ENCODE measurements around the gene LTN1. TPM values are rescaled to one million over a fixed set of nuclear protein-coding genes. Genes with fewer than 3 reads are reported as not detected.

The LTN1 gene
- total RNA-seq, 1 donor from 2014 or later, result 21.9 TPM

DNA sequence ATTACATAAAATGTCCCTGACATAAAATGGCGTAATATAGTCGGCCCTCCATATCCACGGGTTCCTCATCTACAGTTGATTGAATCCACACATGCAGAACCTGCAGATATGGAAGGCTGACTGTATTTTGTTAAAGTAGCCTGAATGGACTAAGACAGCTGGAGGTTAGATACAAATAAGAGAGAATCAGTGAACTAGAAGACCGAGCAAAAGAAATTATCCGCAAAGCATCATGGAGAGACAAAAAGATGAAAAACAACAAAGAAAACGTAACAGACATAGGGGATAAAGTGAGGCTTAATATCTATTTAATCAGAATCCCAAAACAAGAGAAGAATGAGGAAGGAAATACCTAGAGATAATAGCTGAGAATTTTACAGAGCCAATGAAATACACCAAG is 20.3 kb downstream of the LTN1 start:
- Histone ChIP-seq H3K4me3 (no peak overlapping the region), H3K36me3 (peaks cover 0 to 35% of the 10 kb centered on the region in 2 donors), H3K4me1 (no peaks in the 10 kb centered on the region), H3K27me3 (no peaks in the 10 kb centered on the region), H3K9me3 (no peaks in the 10 kb centered on the region), H3K27ac (no peak overlapping the region)
- no peak for TF ChIP-seq POLR2A (IDR thresholded peaks at IDR 0.05)
- DNase-seq (ENCODE audit: extremely low spot score in 2 of 2), result no peak
- intact Hi-C loops (cut with DNase I), result no loop called here

DNA sequence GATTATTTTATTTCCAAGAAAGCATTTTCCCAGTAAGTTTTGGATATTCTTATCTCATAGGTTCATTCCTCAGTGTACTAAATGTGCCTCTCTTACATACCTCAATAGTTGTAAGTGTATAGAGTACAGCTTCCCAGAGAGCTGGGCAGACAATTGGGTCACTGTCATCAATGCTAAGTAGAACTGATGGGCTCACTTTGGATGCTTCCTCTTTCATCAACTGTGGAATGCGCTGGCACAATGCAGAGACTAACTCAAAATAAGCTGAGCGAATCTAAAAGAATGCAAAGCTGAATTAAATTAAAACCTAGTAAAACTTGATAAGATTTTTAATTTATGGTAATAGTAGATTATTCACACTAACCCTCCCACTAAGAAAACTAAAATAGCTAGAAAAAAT is 21.5 kb downstream of the LTN1 start:
- H3K27me3 ChIP-seq, result no peaks in the 10 kb centered on the region
- no peak overlapping the region for H3K4me3 ChIP-seq
- TF ChIP-seq, protein P1, sequence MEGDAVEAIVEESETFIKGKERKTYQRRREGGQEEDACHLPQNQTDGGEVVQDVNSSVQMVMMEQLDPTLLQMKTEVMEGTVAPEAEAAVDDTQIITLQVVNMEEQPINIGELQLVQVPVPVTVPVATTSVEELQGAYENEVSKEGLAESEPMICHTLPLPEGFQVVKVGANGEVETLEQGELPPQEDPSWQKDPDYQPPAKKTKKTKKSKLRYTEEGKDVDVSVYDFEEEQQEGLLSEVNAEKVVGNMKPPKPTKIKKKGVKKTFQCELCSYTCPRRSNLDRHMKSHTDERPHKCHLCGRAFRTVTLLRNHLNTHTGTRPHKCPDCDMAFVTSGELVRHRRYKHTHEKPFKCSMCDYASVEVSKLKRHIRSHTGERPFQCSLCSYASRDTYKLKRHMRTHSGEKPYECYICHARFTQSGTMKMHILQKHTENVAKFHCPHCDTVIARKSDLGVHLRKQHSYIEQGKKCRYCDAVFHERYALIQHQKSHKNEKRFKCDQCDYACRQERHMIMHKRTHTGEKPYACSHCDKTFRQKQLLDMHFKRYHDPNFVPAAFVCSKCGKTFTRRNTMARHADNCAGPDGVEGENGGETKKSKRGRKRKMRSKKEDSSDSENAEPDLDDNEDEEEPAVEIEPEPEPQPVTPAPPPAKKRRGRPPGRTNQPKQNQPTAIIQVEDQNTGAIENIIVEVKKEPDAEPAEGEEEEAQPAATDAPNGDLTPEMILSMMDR (IDR thresholded peaks at IDR 0.05), result no peak
- TF ChIP-seq POLR2AphosphoS5 (IDR thresholded peaks at IDR 0.05; ENCODE audit: insufficient read depth in 1 of 2, low read depth in 1 of 2), result no peak
- TF ChIP-seq POLR2A (IDR thresholded peaks at IDR 0.05), result no peak
- H3K36me3 ChIP-seq, result peaks cover 0 to 41% of the 10 kb centered on the region in 2 donors
- H3K4me1 ChIP-seq, result no peaks in the 10 kb centered on the region
- intact Hi-C loops (cut with DNase I), result no loop called here
- DNase-seq (ENCODE audit: extremely low spot score in 2 of 2), result no peak
- no peaks in the 10 kb centered on the region for H3K9me3 ChIP-seq
- no peak overlapping the region for H3K27ac ChIP-seq

DNA sequence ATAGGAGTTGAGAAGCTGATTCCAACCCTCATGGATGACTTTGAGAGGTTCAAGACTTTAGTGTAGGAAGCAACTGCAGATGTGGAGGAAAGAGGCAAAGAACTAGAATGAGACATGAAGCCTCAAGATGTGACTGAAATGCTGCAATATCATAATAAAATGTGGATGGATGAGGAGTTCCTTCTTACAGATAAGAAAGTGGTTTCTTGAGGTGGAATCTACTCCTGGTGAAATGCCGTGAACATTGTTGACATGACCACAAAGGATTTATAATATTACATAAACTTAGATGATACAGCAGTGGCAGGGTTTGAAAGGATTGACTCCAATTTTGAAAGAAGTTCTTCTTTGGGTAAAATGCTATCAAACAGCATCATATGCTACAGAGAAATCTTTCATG is 28.8 kb downstream of the LTN1 start:
- H3K36me3 ChIP-seq, result peaks cover 0 to 60% of the 10 kb centered on the region in 2 donors
- H3K4me3 ChIP-seq, result no peak overlapping the region
- no peaks in the 10 kb centered on the region for H3K4me1 ChIP-seq
- no peak for DNase-seq (ENCODE audit: extremely low spot score in 2 of 2)
- intact Hi-C loops (cut with DNase I), result no loop called here
- no peak overlapping the region for H3K27ac ChIP-seq
- no peaks in the 10 kb centered on the region for H3K9me3 ChIP-seq
- TF ChIP-seq POLR2A (IDR thresholded peaks at IDR 0.05) (no peak), POLR2AphosphoS5 (IDR thresholded peaks at IDR 0.05; ENCODE audit: insufficient read depth in 1 of 2, low read depth in 1 of 2) (no peak)
- TF ChIP-seq, protein P1 (IDR thresholded peaks at IDR 0.05), result no peak
- no peaks in the 10 kb centered on the region for H3K27me3 ChIP-seq

DNA sequence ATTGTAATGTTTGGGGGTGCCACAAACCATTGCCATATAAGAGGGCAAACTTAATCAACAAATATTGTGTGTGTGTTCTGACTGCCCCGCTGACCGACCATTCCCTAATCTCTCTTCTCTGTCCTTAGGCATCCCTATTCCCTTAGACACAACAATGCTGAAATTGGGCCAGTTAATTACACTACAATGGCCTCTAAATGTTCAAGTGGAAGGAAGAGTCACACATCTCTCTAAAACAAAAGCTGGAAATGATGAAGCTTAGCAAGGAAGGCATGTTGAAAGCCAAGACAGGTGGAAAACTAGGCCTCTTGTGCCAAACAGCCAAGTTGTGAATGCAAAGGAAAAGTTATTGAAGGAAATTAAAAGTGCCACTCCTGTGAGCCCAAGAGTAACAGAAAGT is 30.2 kb downstream of the LTN1 start:
- no peaks in the 10 kb centered on the region for H3K9me3 ChIP-seq
- no peak overlapping the region for H3K27ac ChIP-seq
- H3K36me3 ChIP-seq, result peaks cover 0 to 62% of the 10 kb centered on the region in 2 donors
- no peaks in the 10 kb centered on the region for H3K27me3 ChIP-seq
- no peaks in the 10 kb centered on the region for H3K4me1 ChIP-seq
- no peak for DNase-seq (ENCODE audit: extremely low spot score in 2 of 2)
- TF ChIP-seq, protein P1 (IDR thresholded peaks at IDR 0.05), result no peak
- no peak for TF ChIP-seq POLR2AphosphoS5 (IDR thresholded peaks at IDR 0.05; ENCODE audit: insufficient read depth in 1 of 2, low read depth in 1 of 2)
- TF ChIP-seq POLR2A (IDR thresholded peaks at IDR 0.05), result no peak
- no peak overlapping the region for H3K4me3 ChIP-seq
- intact Hi-C loops (cut with DNase I), result no loop called here

DNA sequence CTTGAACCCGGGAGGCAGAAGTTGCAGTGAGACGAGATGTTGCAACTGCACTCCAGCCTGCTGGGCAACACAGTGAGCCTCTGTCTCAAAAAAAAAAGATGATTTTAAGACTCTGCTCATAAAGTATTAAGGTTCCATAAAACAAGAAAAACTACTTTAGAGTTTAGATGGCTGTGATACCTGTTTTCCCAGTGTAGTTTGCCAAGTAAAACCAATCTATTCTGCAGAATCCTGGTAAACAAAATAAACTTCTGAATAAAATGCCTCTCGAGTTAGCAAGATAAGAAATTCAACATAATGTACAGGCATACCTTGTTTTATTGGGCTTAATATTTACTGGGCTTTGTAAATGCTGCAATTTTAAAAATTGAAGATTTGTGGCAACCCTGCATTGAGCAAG is 30.8 kb downstream of the LTN1 start:
- Histone ChIP-seq H3K9me3 (no peaks in the 10 kb centered on the region), H3K4me3 (no peak overlapping the region), H3K36me3 (peaks cover 0 to 61% of the 10 kb centered on the region in 2 donors), H3K27me3 (no peaks in the 10 kb centered on the region), H3K4me1 (no peaks in the 10 kb centered on the region), H3K27ac (no peak overlapping the region)
- DNase-seq (ENCODE audit: extremely low spot score in 2 of 2), result no peak
- intact Hi-C loops (cut with DNase I), result no loop called here
- TF ChIP-seq POLR2A (IDR thresholded peaks at IDR 0.05) (no peak), POLR2AphosphoS5 (IDR thresholded peaks at IDR 0.05; ENCODE audit: insufficient read depth in 1 of 2, low read depth in 1 of 2) (no peak)
- TF ChIP-seq, protein P1 (IDR thresholded peaks at IDR 0.05), result no peak

DNA sequence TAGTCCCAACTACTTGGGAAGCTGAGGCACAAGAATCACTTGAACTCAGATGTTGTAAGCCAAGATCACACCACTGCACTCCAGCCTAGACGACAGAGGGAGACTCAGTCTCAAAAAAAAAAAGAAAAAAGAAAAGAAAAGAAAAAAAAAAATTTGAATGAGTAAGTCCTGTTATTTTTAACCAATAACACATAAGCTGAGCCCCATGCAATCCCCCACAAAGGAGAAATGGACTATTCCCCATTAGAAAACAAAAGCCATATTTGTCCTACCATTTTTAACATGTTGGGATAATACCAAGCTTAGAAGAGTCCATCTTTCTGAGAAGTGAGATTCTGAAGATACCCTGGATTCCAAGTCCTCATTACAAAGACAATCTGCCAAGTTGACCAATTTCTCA is 32.4 kb downstream of the LTN1 start:
- Histone ChIP-seq H3K4me1 (no peaks in the 10 kb centered on the region), H3K27me3 (no peaks in the 10 kb centered on the region), H3K4me3 (no peak overlapping the region), H3K36me3 (peaks cover 0 to 58% of the 10 kb centered on the region in 2 donors), H3K9me3 (no peaks in the 10 kb centered on the region), H3K27ac (no peak overlapping the region)
- intact Hi-C loops (cut with DNase I), result no loop called here
- no peak for DNase-seq (ENCODE audit: extremely low spot score in 2 of 2)
- TF ChIP-seq POLR2AphosphoS5 (IDR thresholded peaks at IDR 0.05; ENCODE audit: insufficient read depth in 1 of 2, low read depth in 1 of 2) (no peak), POLR2A (IDR thresholded peaks at IDR 0.05) (no peak)
- TF ChIP-seq, protein P1 (IDR thresholded peaks at IDR 0.05), result no peak
